HT-29 (cell line): ENCODE results near the gene MED12. TPM values are rescaled to one million over a fixed set of nuclear protein-coding genes. Genes with fewer than 3 reads are reported as not detected.

Experiments
- DNase-seq: peaks from one replicate; pipeline ENCODE4 v3.0.0-alpha.2; 2015; ENCODE audit warnings: low spot score
- small RNA-seq: library from RNA; depleted of rRNA; stranded (forward); fragments of <200 nt; gene quantifications from one replicate; pipeline ENCODE3, GENCODE V24; 2014
- total RNA-seq: library from RNA; depleted of rRNA; stranded (reverse); fragments of >200 nt; shearing (Covaris generic); gene quantifications from 2 replicates; pipeline ENCODE4 v1.2.3, GENCODE V29; 2014; rRNA removed

The MED12 gene
- total RNA-seq, 1 experiment from 2014 or later = 36.2 TPM

- DNase-seq = no peak
Measured at GRCh38 chrX:71191248-71191647, 72.9 kb downstream of the MED12 start.

Small RNA genes lying within 50 kb of the gene (small RNA-seq; reads per million reads assigned to genes)
- gene CXorf65 = not detected

Other genes starting within 250 kb of the MED12 start
- not detected in 2 replicates for gene TEX11, start 209.9 kb upstream of the MED12 start, total RNA-seq
- not detected in 2 replicates for gene SLC7A3, start 187.5 kb upstream of the MED12 start, total RNA-seq
- gene SNX12, start 50.3 kb upstream of the MED12 start, total RNA-seq = 52.1 and 59.7 TPM in 2 replicates
- 9.4 and 11.1 TPM in 2 replicates for gene FOXO4, start 22.7 kb upstream of the MED12 start, total RNA-seq
- not detected in 2 replicates for gene CXorf65, start 11.9 kb upstream of the MED12 start, total RNA-seq
- 0.08 TPM in 1 of 2 replicates, not detected in the other for gene IL2RG, start 7.0 kb upstream of the MED12 start, total RNA-seq
- 0.13 TPM in 1 of 2 replicates, not detected in the other for gene NLGN3, start 26.2 kb downstream of the MED12 start, total RNA-seq
- 45.9 and 52.6 TPM in 2 replicates for gene GJB1, start 104.6 kb downstream of the MED12 start, total RNA-seq
- gene ZMYM3, start 135.5 kb downstream of the MED12 start, total RNA-seq = 24.3 and 25.1 TPM in 2 replicates
- 400 and 406 TPM in 2 replicates for gene NONO, start 165.0 kb downstream of the MED12 start, total RNA-seq
- gene ITGB1BP2, start 183.2 kb downstream of the MED12 start, total RNA-seq = 1.7 and 2.2 TPM in 2 replicates
- 15.0 and 25.3 TPM in 2 replicates for gene TAF1, start 247.8 kb downstream of the MED12 start, total RNA-seq